ENCODE results near the gene TNFRSF6B.
A peak's percentile ranks its signal among the peaks of the same experiment; 100 is the strongest.
"Not testable (repeated sequence)": the region's sequence is repeated elsewhere in the genome, so short reads cannot be mapped to it uniquely, and the experiment has no call there.

The TNFRSF6B gene

GRCh38 chr20:63709149-63709527 is 12.7 kb downstream of the TNFRSF6B start:
- no peak for DNase-seq (ENCODE audit: low read depth)

- DNase-seq (ENCODE audit: low read depth): no peak
Measured at GRCh38 chr20:63711085-63711645, 14.7 kb downstream of the TNFRSF6B start.

- no peak for DNase-seq (ENCODE audit: low read depth)
Measured at GRCh38 chr20:63712191-63712590, 15.7 kb downstream of the TNFRSF6B start.

- no peak for DNase-seq (ENCODE audit: low read depth)
Measured at GRCh38 chr20:63714858-63715257, 18.4 kb downstream of the TNFRSF6B start.

GRCh38 chr20:63718996-63719395 is 22.5 kb downstream of the TNFRSF6B start:
- no peak for DNase-seq (ENCODE audit: low read depth)

GRCh38 chr20:63722967-63723622 is 26.6 kb downstream of the TNFRSF6B start:
- DNase-seq (ENCODE audit: low read depth): not testable (repeated sequence)

- DNase-seq (ENCODE audit: low read depth): not testable (repeated sequence)
Measured at GRCh38 chr20:63730189-63730733, 33.8 kb downstream of the TNFRSF6B start.

- DNase-seq (ENCODE audit: low read depth): no peak
Measured at GRCh38 chr20:63731410-63731809, 35.0 kb downstream of the TNFRSF6B start.

- DNase-seq (ENCODE audit: low read depth): no peak
Measured at GRCh38 chr20:63732118-63733095, 36.0 kb downstream of the TNFRSF6B start.

- DNase-seq (ENCODE audit: low read depth): no peak
Measured at GRCh38 chr20:63733117-63733516, 36.7 kb downstream of the TNFRSF6B start.

GRCh38 chr20:63733579-63734081 is 37.2 kb downstream of the TNFRSF6B start:
- DNase-seq (ENCODE audit: low read depth): no peak

GRCh38 chr20:63734111-63734945 is 37.9 kb downstream of the TNFRSF6B start:
- no peak for DNase-seq (ENCODE audit: low read depth)

GRCh38 chr20:63734946-63735858 is 38.8 kb downstream of the TNFRSF6B start:
- no peak for DNase-seq (ENCODE audit: low read depth)

GRCh38 chr20:63735859-63736718 is 39.6 kb downstream of the TNFRSF6B start, which contains the start of gene LIME1:
TSS of gene LIME1 (plus strand) at chr20:63736664. CDS start at chr20:63737550, 886 bp downstream.
- DNase-seq (ENCODE audit: low read depth): peak; percentile 75

GRCh38 chr20:63736893-63737694 is 40.6 kb downstream of the TNFRSF6B start:
- DNase-seq (ENCODE audit: low read depth): peak; percentile 52

GRCh38 chr20:63737695-63737944 is 41.2 kb downstream of the TNFRSF6B start:
- no peak for DNase-seq (ENCODE audit: low read depth)

- no peak for DNase-seq (ENCODE audit: low read depth)
Measured at GRCh38 chr20:63737945-63738686, 41.7 kb downstream of the TNFRSF6B start.

- no peak for DNase-seq (ENCODE audit: low read depth)
Measured at GRCh38 chr20:63738687-63739129, 42.3 kb downstream of the TNFRSF6B start.

All from activated T-helper 1 cell treated with Interleukin-2 at 50 U/mL for 16 hours (primary cell).